HEK293 (cell line): Measurements from ENCODE around the gene NBPF20.
"Not testable (repeated sequence)": the region's sequence is repeated elsewhere in the genome, so short reads cannot be mapped to it uniquely, and the experiment has no call there.

Experiments used
- OVOL3 ChIP-seq: fragments of 450-650 bp; formaldehyde crosslinking; IDR thresholded peaks from 2 replicates; pipeline ENCODE4 v1.5.1; 2016; ENCODE audit warnings: missing biosample characterization, missing genetic modification characterization
- TCF7L2 ChIP-seq: IDR thresholded peaks from 2 replicates; pipeline ENCODE4 v1.6.1; 2011; ENCODE audit warnings: low read depth, mild to moderate bottlenecking, inconsistent platforms, low read length, moderate library complexity, borderline replicate concordance
- ZFHX2 ChIP-seq: fragments of 450-650 bp; formaldehyde crosslinking; conservative IDR thresholded peaks from 2 replicates; pipeline ENCODE4 v1.5.1; 2016; ENCODE audit warnings: missing biosample characterization, missing genetic modification characterization
- ZNF138 ChIP-seq: fragments of 450-650 bp; formaldehyde crosslinking; IDR thresholded peaks from 2 replicates; pipeline ENCODE4 v1.5.1; 2016; ENCODE audit warnings: missing biosample characterization, missing genetic modification characterization, borderline replicate concordance
- TF ChIP-seq, protein P1 (sequence below): fragments of 450-650 bp; formaldehyde crosslinking; IDR thresholded peaks from 2 replicates; pipeline ENCODE4 v1.5.1; 2016; ENCODE audit warnings: missing biosample characterization, missing genetic modification characterization

DNA sequence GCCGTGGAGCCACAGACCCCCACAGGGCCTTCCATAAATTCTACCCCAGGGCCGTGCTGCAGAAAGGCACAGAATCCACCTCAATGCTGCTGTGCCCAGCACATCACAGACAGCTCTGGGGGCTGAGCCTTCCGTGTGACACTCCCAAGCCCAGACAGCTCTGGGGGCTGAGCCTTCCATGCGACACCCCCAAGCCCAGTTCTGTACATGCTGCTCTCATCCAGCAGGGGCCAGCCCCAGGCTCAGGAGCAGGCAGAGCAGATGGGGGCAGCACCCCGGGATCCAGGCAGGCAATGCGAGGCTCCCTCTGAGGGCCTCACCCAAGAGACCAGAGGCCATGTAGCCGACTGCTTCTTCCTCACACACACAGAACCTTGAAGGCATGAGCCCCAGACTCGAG lies 27.1 kb upstream of the NBPF20 start:
- not testable (repeated sequence) for TF ChIP-seq ZNF138 (tag by site-specific recombination); ZFHX2 (tag by site-specific recombination); OVOL3 (tag by site-specific recombination); TCF7L2
- TF ChIP-seq, protein P1, sequence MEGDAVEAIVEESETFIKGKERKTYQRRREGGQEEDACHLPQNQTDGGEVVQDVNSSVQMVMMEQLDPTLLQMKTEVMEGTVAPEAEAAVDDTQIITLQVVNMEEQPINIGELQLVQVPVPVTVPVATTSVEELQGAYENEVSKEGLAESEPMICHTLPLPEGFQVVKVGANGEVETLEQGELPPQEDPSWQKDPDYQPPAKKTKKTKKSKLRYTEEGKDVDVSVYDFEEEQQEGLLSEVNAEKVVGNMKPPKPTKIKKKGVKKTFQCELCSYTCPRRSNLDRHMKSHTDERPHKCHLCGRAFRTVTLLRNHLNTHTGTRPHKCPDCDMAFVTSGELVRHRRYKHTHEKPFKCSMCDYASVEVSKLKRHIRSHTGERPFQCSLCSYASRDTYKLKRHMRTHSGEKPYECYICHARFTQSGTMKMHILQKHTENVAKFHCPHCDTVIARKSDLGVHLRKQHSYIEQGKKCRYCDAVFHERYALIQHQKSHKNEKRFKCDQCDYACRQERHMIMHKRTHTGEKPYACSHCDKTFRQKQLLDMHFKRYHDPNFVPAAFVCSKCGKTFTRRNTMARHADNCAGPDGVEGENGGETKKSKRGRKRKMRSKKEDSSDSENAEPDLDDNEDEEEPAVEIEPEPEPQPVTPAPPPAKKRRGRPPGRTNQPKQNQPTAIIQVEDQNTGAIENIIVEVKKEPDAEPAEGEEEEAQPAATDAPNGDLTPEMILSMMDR, result not testable (repeated sequence)
